NCI-H2107 treated with DMSO at 0.1 percent for 48 hours (cell line): ENCODE data around the gene ARID1A.

Experiments used
- DNase-seq: peaks from one replicate; lab custom pipeline; 2025; ENCODE audit not compliant: unreplicated experiment; lab: John Stamatoyannopoulos, UW

ARID1A gene

GRCh38 chr1:26758358-26758757 is 62.5 kb downstream of the ARID1A start:
- DNase-seq, result no peak

DNA sequence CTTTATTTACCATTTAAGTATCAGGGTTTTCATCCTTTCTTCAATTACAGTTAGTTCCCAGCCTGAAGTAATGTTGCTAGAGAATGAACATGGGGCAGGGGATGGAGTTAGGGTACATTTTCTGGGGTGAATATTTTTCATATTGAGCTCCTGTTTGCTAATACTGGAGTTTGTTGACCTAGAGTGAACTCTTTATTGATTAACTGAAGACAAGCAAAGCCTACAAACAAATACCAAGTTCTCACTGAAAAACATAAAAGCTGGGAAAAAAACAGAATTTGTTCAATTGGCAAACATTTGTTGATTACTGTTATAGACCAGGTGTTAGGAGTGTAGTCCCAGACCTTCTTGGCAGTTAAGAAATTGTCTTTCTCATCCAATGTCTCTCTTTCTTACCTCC is 63.7 kb downstream of the ARID1A start:
- DNase-seq, result no peak

DNA sequence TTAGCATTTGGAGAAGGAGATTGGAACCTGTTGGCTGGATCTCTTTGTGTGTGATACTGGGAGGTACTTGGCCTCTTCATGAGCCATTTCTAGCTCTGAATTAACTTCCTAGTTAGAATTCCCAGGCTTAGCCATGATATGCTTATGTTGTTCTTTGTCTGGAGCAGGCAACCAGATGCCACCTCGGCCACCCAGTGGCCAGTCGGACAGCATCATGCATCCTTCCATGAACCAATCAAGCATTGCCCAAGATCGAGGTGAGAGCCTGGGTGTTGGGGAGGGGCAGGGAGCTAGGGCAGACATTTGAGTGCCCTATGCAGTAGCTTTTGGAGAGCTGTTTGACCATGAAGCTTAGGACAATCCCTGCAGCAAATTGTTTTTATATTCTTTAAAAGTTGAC is 65.4 kb downstream of the ARID1A start:
- DNase-seq, result no peak

DNA sequence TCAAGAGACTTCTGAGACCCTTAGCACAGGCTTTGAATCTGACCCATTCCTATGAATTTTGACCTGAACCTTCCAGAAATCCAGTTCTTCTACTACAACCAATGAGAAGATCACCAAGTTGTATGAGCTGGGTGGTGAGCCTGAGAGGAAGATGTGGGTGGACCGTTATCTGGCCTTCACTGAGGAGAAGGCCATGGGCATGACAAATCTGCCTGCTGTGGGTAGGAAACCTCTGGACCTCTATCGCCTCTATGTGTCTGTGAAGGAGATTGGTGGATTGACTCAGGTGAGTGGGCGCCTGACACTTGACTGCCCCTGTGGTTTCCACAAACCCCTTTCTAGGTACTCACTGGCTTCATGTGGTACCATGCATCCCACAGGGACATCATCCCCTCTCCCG is 71.9 kb downstream of the ARID1A start:
- DNase-seq, result no peak

- DNase-seq, result peak; percentile 12
Observed at GRCh38 chr1:26768755-26769154, 72.9 kb downstream of the ARID1A start.

DNA sequence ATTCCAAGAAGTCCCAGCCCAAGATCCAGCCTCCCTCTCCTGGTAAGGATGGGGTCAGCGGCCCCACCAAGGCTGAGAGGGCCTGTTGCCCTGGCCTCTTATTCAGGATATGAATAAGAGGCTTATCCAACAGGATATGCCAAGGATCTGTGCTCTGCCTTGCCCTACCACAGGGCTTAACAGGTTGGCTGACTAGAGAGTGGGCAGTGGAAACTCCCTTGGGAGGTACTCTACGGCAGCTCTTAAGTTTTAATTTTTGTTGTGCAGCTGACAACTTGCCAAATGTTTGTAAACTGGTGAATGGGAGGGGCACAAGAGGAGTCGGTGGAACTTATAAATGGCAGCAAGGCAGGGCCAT is 75.4 kb downstream of the ARID1A start:
- DNase-seq, result peak; percentile 71

GRCh38 chr1:26771643-26772321 is 76.0 kb downstream of the ARID1A start:
- DNase-seq, result no peak

DNA sequence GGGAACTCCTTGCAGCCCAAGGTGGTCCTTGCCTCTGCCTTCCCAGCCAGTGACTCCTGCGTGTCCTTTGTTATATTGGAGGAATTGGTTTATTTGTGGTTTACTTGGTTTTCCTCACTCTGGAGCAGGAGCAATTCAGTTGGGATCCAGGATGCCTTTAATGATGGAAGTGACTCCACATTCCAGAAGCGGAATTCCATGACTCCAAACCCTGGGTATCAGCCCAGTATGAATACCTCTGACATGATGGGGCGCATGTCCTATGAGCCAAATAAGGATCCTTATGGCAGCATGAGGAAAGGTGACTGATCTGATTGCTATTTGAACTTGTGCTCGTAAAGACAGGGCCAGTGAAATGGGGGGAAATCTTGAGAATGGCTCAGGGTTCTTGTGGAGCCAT is 76.9 kb downstream of the ARID1A start:
- DNase-seq, result no peak

DNA sequence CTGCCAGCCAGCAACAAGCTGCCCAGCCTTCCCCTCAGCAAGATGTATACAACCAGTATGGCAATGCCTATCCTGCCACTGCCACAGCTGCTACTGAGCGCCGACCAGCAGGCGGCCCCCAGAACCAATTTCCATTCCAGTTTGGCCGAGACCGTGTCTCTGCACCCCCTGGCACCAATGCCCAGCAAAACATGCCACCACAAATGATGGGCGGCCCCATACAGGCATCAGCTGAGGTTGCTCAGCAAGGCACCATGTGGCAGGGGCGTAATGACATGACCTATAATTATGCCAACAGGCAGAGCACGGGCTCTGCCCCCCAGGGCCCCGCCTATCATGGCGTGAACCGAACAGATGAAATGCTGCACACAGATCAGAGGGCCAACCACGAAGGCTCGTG is 78.6 kb downstream of the ARID1A start:
- DNase-seq, result no peak

DNA sequence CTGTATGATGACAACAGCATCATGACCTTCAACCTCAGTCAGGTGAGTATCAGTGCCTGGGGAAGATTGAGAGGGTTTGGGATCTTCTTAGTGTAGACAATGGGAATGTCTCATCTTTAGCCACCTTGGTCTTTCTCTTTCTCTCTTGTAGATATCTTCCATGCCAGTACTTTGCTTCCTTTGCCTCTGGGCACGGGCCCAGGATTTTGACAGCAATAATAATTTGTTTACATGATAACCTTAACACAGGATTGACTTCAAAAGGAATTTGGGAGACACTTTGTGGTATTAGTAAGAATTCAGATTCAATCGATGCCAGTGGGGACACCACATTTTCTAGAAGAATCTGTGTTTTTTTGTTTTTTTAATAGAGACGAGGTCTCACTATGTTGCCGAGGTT is 79.9 kb downstream of the ARID1A start:
- DNase-seq, result no peak

DNA sequence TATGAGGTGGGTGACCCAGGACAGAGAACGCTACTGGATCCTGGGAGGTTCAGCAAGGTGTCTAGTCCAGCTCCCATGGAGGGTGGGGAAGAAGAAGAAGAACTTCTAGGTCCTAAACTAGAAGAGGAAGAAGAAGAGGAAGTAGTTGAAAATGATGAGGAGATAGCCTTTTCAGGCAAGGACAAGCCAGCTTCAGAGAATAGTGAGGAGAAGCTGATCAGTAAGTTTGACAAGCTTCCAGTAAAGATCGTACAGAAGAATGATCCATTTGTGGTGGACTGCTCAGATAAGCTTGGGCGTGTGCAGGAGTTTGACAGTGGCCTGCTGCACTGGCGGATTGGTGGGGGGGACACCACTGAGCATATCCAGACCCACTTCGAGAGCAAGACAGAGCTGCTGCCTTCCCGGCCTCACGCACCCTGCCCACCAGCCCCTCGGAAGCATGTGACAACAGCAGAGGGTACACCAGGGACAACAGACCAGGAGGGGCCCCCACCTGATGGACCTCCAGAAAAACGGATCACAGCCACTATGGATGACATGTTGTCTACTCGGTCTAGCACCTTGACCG is 83.4 kb downstream of the ARID1A start:
- DNase-seq, result no peak

DNA sequence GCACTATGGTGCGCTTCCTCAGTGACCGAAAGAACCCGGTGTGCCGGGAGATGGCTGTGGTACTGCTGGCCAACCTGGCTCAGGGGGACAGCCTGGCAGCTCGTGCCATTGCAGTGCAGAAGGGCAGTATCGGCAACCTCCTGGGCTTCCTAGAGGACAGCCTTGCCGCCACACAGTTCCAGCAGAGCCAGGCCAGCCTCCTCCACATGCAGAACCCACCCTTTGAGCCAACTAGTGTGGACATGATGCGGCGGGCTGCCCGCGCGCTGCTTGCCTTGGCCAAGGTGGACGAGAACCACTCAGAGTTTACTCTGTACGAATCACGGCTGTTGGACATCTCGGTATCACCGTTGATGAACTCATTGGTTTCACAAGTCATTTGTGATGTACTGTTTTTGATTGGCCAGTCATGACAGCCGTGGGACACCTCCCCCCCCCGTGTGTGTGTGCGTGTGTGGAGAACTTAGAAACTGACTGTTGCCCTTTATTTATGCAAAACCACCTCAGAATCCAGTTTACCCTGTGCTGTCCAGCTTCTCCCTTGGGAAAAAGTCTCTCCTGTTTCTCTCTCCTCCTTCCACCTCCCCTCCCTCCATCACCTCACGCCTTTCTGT is 84.6 kb downstream of the ARID1A start:
- DNase-seq, result no peak

DNA sequence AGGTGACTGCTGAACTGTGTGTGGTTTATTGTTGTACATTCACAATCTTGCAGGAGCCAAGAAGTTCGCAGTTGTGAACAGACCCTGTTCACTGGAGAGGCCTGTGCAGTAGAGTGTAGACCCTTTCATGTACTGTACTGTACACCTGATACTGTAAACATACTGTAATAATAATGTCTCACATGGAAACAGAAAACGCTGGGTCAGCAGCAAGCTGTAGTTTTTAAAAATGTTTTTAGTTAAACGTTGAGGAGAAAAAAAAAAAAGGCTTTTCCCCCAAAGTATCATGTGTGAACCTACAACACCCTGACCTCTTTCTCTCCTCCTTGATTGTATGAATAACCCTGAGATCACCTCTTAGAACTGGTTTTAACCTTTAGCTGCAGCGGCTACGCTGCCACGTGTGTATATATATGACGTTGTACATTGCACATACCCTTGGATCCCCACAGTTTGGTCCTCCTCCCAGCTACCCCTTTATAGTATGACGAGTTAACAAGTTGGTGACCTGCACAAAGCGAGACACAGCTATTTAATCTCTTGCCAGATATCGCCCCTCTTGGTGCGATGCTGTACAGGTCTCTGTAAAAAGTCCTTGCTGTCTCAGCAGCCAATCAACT is 85.5 kb downstream of the ARID1A start:
- DNase-seq, result no peak

- no peak for DNase-seq
Observed at GRCh38 chr1:26782521-26783212, 86.9 kb downstream of the ARID1A start.

DNA sequence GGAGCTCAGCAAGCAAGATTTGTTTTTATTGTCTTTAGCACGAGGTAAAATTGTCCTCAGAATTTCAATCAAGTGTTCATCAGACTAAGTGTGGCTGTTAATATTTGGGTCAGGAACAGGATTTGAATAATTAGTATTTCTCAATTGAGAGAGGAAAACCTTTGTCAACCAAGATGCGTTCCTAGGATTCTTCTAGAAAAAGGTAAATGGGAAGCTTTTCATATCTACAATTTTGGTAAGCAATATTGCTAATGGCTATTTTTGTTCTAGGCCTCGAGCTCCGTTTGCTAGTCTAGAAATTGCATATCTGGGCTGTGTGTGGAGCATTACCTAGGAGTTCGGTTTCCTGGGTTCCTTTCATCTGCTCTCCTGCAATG is 87.8 kb downstream of the ARID1A start:
- DNase-seq, result no peak

- peak; percentile 37 for DNase-seq
Observed at GRCh38 chr1:26784023-26784871, 88.4 kb downstream of the ARID1A start.

DNA sequence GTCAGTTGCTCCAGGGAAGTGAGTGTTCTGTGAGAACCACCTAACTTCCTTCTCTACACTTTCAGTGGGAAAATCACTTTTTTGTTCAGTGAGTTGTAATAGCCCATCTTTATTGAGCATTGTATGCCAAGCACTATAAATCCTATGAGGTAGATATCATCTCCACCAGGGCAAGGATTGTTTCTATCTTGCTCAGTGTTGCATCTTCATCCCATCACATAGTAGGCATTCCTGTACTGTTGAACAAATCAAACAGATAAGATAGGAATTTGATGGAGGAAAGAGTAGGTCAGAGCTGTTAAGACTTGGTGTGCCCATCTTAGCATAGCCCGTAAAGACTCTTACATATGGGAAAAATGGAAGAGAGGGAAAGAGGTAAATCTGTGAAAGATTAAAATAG is 89.1 kb downstream of the ARID1A start:
- DNase-seq, result no peak

DNA sequence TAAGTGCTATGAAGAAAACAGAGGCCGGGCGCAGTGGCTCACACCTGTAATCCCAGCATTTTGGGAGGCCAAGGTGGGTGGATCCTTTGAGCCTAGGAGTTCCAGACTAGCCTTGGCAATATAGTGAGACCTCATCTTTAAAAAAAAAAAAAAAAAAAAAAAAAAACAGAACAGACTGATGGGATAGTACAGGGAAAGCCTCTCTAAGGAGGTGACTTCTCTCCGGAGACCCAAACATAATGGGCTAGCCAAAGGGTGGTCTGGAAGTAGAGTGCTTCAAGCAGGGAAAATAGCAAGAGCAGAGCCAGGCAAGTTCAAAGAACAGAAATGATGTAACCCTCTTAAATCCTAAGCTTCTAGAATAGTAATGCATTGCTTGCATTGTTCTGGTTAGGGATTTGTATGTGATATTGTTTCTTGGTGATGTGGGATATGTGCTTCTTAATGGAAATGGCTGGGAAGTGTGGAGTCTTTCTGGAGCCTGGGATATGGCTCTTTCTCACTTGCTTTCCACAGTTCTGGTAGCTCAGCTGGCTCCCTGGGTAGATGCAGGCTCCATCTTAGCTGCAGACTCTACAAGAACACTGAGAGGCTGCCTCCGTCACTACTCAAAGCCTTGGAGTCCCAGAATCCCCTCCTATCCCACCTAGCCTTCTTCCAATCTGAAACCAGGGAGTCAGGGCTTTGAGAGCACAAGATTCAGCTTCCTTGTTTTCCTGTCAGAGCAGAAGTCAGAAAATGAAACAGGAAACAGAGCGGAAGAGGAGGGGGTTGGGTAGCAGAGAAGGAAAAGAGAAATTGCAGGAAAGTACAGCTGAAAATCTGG is 90.0 kb downstream of the ARID1A start:
- DNase-seq, result no peak

- peak; percentile 36 for DNase-seq
Observed at GRCh38 chr1:26786437-26787380, 90.9 kb downstream of the ARID1A start.
